Measurements from ENCODE around the gene TAF6.

DNA sequence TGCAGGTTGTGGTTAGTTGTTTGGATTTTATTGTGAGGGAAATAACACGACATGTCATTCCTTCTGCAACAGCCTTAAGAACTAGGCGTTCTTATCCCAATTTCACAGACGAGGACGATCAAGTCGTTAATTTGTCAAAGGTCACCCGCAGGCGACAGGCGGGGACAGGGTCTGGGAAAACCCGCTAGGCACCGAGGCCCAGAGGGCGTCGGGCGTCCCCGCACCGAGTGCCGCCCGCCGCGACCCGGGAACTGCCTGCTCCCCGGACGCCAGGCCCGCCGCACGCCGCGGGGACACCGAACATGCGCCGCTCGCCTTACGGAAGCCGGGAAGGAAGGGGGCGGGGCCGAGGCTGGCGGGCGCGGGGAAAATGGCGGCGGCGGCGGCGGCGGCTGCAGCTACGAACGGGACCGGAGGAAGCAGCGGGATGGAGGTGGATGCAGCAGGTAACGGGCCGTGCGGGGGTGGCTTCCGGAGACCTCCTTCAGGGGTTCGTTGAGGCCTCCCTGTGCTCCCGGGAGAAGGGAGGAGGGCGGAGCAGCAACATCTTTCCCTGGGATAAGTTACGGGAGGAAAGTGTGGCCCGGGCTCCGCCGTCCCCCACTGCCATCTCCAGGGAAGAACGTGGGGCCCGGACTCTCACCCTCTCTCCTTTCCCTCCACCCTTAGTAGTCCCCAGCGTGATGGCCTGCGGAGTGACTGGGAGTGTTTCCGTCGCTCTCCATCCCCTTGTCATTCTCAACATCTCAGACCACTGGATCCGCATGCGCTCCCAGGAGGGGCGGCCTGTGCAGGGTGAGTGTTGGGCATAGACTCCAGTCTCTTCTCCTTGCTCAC is 30.3 kb downstream of the TAF6 start, which contains the start of gene COPS6:
- TF ChIP-seq, protein P1, sequence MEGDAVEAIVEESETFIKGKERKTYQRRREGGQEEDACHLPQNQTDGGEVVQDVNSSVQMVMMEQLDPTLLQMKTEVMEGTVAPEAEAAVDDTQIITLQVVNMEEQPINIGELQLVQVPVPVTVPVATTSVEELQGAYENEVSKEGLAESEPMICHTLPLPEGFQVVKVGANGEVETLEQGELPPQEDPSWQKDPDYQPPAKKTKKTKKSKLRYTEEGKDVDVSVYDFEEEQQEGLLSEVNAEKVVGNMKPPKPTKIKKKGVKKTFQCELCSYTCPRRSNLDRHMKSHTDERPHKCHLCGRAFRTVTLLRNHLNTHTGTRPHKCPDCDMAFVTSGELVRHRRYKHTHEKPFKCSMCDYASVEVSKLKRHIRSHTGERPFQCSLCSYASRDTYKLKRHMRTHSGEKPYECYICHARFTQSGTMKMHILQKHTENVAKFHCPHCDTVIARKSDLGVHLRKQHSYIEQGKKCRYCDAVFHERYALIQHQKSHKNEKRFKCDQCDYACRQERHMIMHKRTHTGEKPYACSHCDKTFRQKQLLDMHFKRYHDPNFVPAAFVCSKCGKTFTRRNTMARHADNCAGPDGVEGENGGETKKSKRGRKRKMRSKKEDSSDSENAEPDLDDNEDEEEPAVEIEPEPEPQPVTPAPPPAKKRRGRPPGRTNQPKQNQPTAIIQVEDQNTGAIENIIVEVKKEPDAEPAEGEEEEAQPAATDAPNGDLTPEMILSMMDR (conservative IDR thresholded peaks at IDR 0.05 in 1 of 2, IDR thresholded peaks at IDR 0.05 in 1 of 2; ENCODE audit: low read depth in 1 of 2, low read length in 2 of 2): no peak
- TF ChIP-seq EZH2 (IDR thresholded peaks at IDR 0.05; ENCODE audit: low read length, missing control alignments): no peak
